Measurements from ENCODE around the gene ENPP3.
A peak's percentile ranks its signal among the peaks of the same experiment; 100 is the strongest.

ENPP3 gene

GRCh38 chr6:131636880-131637792 is at the start of gene ENPP3:
Gene ENPP3 (plus strand): TSS chr6:131637302. CDS start chr6:131637385, 83 bp downstream.
- DNase-seq: no peak

- no peak for DNase-seq
These were observed 49.2 kb upstream of the ENPP3 start for GRCh38 chr6:131587909-131588308.

- DNase-seq: no peak
These were observed 48.5 kb upstream of the ENPP3 start for GRCh38 chr6:131588643-131589042.

- DNase-seq: no peak
These were observed 44.2 kb upstream of the ENPP3 start for GRCh38 chr6:131592935-131593334.

GRCh38 chr6:131594074-131594473 is 43.0 kb upstream of the ENPP3 start:
- DNase-seq: no peak

GRCh38 chr6:131597446-131597845 is 39.7 kb upstream of the ENPP3 start:
- DNase-seq: no peak

GRCh38 chr6:131600716-131601115 is 36.4 kb upstream of the ENPP3 start:
- no peak for DNase-seq

GRCh38 chr6:131602781-131603312 is 34.3 kb upstream of the ENPP3 start:
- no peak for DNase-seq

GRCh38 chr6:131613296-131613925 is 23.7 kb upstream of the ENPP3 start:
- DNase-seq: no peak

- DNase-seq: no peak
These were observed 21.8 kb upstream of the ENPP3 start for GRCh38 chr6:131615275-131615674.

GRCh38 chr6:131627724-131628682 is 9.1 kb upstream of the ENPP3 start, which contains the start of gene MED23:
Gene MED23 (minus strand): TSS chr6:131628242. CDS start chr6:131628049, 193 bp downstream.
- DNase-seq: peak; percentile 97

- no peak for DNase-seq
These were observed 8.4 kb upstream of the ENPP3 start for GRCh38 chr6:131628726-131629125.

GRCh38 chr6:131629651-131630050 is 7.5 kb upstream of the ENPP3 start:
- no peak for DNase-seq

- no peak for DNase-seq
These were observed 5.3 kb upstream of the ENPP3 start for GRCh38 chr6:131631625-131632289.

GRCh38 chr6:131635384-131636340 is 1.4 kb upstream of the ENPP3 start:
- DNase-seq: no peak

GRCh38 chr6:131638013-131638412 is 911 bp downstream of the ENPP3 start:
- DNase-seq: no peak

- no peak for DNase-seq
These were observed 3.0 kb downstream of the ENPP3 start for GRCh38 chr6:131640100-131640499.

- DNase-seq: no peak
These were observed 3.5 kb downstream of the ENPP3 start for GRCh38 chr6:131640576-131640975.

GRCh38 chr6:131641554-131641953 is 4.5 kb downstream of the ENPP3 start:
- DNase-seq: no peak

- DNase-seq: no peak
These were observed 5.5 kb downstream of the ENPP3 start for GRCh38 chr6:131642565-131642964.
